Measurements from ENCODE around the gene TOX3. TPM values are rescaled to one million over a fixed set of nuclear protein-coding genes. Genes with fewer than 3 reads are reported as not detected.

Gene TOX3
- total and polyA plus RNA-seq, 2 of the 13 experiments (the other 11 are each of a cell fraction or from before 2014, with no cell fraction given) = 14.5 to 98.6 TPM

DNA sequence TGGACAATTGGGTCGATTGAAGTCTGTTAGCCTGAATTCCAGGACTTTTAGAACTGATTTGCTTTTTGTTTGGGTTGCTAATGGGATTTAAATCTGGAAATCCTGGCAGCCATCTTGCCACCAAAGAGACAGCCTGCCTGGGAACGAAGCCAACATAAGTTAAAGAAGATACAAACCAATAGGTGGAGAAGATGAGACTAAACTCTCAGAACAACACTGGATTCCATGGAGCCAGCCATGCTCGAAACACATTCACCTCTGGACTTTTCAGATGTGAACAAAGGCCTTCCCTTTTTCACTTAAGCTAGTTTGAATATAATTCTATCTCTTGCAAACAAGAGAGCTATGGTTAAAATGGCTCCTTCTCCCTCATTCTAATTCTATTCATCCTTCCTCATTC lies 135.9 kb downstream of the TOX3 start:
- TF ChIP-seq, protein P1, sequence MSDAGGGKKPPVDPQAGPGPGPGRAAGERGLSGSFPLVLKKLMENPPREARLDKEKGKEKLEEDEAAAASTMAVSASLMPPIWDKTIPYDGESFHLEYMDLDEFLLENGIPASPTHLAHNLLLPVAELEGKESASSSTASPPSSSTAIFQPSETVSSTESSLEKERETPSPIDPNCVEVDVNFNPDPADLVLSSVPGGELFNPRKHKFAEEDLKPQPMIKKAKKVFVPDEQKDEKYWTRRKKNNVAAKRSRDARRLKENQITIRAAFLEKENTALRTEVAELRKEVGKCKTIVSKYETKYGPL (CRISPR knock-in tag; IDR thresholded peaks at IDR 0.05) = no peak
- TF ChIP-seq MAFK (conservative IDR thresholded peaks at IDR 0.05 in 1 of 2, IDR thresholded peaks at IDR 0.05 in 1 of 2; ENCODE audit: low read length in 2 of 2) = no peak
- TF ChIP-seq, protein P2, sequence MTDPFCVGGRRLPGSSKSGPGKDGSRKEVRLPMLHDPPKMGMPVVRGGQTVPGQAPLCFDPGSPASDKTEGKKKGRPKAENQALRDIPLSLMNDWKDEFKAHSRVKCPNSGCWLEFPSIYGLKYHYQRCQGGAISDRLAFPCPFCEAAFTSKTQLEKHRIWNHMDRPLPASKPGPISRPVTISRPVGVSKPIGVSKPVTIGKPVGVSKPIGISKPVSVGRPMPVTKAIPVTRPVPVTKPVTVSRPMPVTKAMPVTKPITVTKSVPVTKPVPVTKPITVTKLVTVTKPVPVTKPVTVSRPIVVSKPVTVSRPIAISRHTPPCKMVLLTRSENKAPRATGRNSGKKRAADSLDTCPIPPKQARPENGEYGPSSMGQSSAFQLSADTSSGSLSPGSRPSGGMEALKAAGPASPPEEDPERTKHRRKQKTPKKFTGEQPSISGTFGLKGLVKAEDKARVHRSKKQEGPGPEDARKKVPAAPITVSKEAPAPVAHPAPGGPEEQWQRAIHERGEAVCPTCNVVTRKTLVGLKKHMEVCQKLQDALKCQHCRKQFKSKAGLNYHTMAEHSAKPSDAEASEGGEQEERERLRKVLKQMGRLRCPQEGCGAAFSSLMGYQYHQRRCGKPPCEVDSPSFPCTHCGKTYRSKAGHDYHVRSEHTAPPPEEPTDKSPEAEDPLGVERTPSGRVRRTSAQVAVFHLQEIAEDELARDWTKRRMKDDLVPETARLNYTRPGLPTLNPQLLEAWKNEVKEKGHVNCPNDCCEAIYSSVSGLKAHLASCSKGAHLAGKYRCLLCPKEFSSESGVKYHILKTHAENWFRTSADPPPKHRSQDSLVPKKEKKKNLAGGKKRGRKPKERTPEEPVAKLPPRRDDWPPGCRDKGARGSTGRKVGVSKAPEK (CRISPR knock-in tag; IDR thresholded peaks at IDR 0.05; ENCODE audit: borderline replicate concordance) = no peak
- TF ChIP-seq ZFP62 (CRISPR knock-in tag; IDR thresholded peaks at IDR 0.05) = no peak
- TF ChIP-seq ZSCAN22 (CRISPR knock-in tag; IDR thresholded peaks at IDR 0.05) = no peak
- TF ChIP-seq ZNF605 (CRISPR knock-in tag; IDR thresholded peaks at IDR 0.05) = no peak
- TF ChIP-seq, protein P3, sequence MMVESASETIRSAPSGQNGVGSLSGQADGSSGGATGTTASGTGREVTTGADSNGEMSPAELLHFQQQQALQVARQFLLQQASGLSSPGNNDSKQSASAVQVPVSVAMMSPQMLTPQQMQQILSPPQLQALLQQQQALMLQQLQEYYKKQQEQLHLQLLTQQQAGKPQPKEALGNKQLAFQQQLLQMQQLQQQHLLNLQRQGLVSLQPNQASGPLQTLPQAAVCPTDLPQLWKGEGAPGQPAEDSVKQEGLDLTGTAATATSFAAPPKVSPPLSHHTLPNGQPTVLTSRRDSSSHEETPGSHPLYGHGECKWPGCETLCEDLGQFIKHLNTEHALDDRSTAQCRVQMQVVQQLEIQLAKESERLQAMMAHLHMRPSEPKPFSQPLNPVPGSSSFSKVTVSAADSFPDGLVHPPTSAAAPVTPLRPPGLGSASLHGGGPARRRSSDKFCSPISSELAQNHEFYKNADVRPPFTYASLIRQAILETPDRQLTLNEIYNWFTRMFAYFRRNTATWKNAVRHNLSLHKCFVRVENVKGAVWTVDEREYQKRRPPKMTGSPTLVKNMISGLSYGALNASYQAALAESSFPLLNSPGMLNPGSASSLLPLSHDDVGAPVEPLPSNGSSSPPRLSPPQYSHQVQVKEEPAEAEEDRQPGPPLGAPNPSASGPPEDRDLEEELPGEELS (CRISPR knock-in tag; IDR thresholded peaks at IDR 0.05) = no peak
- TF ChIP-seq, protein P4, sequence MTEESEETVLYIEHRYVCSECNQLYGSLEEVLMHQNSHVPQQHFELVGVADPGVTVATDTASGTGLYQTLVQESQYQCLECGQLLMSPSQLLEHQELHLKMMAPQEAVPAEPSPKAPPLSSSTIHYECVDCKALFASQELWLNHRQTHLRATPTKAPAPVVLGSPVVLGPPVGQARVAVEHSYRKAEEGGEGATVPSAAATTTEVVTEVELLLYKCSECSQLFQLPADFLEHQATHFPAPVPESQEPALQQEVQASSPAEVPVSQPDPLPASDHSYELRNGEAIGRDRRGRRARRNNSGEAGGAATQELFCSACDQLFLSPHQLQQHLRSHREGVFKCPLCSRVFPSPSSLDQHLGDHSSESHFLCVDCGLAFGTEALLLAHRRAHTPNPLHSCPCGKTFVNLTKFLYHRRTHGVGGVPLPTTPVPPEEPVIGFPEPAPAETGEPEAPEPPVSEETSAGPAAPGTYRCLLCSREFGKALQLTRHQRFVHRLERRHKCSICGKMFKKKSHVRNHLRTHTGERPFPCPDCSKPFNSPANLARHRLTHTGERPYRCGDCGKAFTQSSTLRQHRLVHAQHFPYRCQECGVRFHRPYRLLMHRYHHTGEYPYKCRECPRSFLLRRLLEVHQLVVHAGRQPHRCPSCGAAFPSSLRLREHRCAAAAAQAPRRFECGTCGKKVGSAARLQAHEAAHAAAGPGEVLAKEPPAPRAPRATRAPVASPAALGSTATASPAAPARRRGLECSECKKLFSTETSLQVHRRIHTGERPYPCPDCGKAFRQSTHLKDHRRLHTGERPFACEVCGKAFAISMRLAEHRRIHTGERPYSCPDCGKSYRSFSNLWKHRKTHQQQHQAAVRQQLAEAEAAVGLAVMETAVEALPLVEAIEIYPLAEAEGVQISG (CRISPR knock-in tag; IDR thresholded peaks at IDR 0.05) = no peak
- BruUV-seq (replicated peaks) = no TSS peak
- WGBS (ENCODE audit: low lambda C conversion rate) = 82% methylated on average over 3 of the region's 3 CpGs
- H3K9me3 ChIP-seq (ENCODE audit: low read length) = no peaks in the 10 kb centered on the region
- no peak for ATAC-seq
- no peak overlapping the region for H3K4me3 ChIP-seq (replicated peaks in 1 of 3; ENCODE audit: insufficient read depth in 1 of 3, low read depth in 2 of 3, low read length in 3 of 3)
- no peak overlapping the region for H3K27ac ChIP-seq (ENCODE audit: extremely low read length, insufficient read depth, low read length)
- intact Hi-C loops (cut with micrococcal nuclease; ENCODE audit: unreplicated experiment) (no loop called here), in situ Hi-C loops (cut with HindIII; ENCODE audit: extremely low pct_ligation_motif_present, low pct_unique_long_range_greater_than_20kb) (no loop called here)
- no peak for FAIRE-seq
- ChIA-PET POLR2A (no interaction called here), CTCF (ENCODE audit: low intra/inter-chr PET ratio, low total read pairs) (no interaction called here)
- H2AFZ ChIP-seq (ENCODE audit: low read length) = no peak overlapping the region
- no peak overlapping the region for H3K9ac ChIP-seq (ENCODE audit: insufficient read depth, low read depth, low read length)
- H3K36me3 ChIP-seq (replicated peaks in 1 of 2; ENCODE audit: control insufficient read depth in 1 of 2, insufficient read depth in 2 of 2, low read length in 2 of 2) = no peaks in the 10 kb centered on the region
- H3K79me2 ChIP-seq (ENCODE audit: insufficient read depth, low read length) = no peaks in the 10 kb centered on the region
- no peaks in the 10 kb centered on the region for H4K20me1 ChIP-seq (ENCODE audit: insufficient read depth, low read length)
- no peaks in the 10 kb centered on the region for H3K27me3 ChIP-seq (ENCODE audit: control insufficient read depth in 1 of 2, insufficient read depth in 2 of 2, low read length in 2 of 2)
- peaks cover 41% of the 10 kb centered on the region for H3K4me1 ChIP-seq (ENCODE audit: insufficient read depth, low read length)
- DNase-seq (ENCODE audit: low spot score) = no peak
- no peak overlapping the region for H3K4me2 ChIP-seq (ENCODE audit: low read depth, low read length)
